BE2C (cell line): ENCODE results near the gene ANKHD1.
A peak's percentile ranks its signal among the peaks of the same experiment; 100 is the strongest.

Experiments used
- DNase-seq: peaks from one replicate; pipeline ENCODE4 v3.0.0-alpha.2; 2020
- H3K27me3 ChIP-seq: fragments of 250-450 bp; sonication (Bioruptor Pico); 2 replicates; pipeline ENCODE4 v1.5.1; 2020; ENCODE audit warnings: mild to moderate bottlenecking
- H3K36me3 ChIP-seq: fragments of 250-450 bp; sonication (Bioruptor Pico); 2 replicates; pipeline ENCODE4 v1.5.1; 2020; ENCODE audit warnings: mild to moderate bottlenecking
- H3K4me1 ChIP-seq: fragments of 250-450 bp; sonication (Bioruptor Pico); 2 replicates; pipeline ENCODE4 v1.5.1; 2020
- H3K4me3 ChIP-seq: 2 replicates; pipeline ENCODE4 v1.5.1; 2011; ENCODE audit warnings: low read depth, low read length
- H3K9me3 ChIP-seq: fragments of 250-450 bp; sonication (Bioruptor Pico); 2 replicates; pipeline ENCODE4 v1.5.1; 2020
- TF ChIP-seq, protein P1 (sequence below): IDR thresholded peaks from 2 replicates; pipeline ENCODE4 v1.5.1; 2012; ENCODE audit warnings: mild to moderate bottlenecking, low read depth, low read length

Gene ANKHD1

GRCh38 chr5:140524003-140524402 is 122.4 kb downstream of the ANKHD1 start:
- no peaks in the 10 kb centered on the region for H3K9me3 ChIP-seq
- no peaks in the 10 kb centered on the region for H3K4me1 ChIP-seq
- no peaks in the 10 kb centered on the region for H3K27me3 ChIP-seq
- H3K4me3 ChIP-seq: no peak overlapping the region
- H3K36me3 ChIP-seq: peaks cover 50% of the 10 kb centered on the region
- DNase-seq: no peak
- TF ChIP-seq, protein P1, sequence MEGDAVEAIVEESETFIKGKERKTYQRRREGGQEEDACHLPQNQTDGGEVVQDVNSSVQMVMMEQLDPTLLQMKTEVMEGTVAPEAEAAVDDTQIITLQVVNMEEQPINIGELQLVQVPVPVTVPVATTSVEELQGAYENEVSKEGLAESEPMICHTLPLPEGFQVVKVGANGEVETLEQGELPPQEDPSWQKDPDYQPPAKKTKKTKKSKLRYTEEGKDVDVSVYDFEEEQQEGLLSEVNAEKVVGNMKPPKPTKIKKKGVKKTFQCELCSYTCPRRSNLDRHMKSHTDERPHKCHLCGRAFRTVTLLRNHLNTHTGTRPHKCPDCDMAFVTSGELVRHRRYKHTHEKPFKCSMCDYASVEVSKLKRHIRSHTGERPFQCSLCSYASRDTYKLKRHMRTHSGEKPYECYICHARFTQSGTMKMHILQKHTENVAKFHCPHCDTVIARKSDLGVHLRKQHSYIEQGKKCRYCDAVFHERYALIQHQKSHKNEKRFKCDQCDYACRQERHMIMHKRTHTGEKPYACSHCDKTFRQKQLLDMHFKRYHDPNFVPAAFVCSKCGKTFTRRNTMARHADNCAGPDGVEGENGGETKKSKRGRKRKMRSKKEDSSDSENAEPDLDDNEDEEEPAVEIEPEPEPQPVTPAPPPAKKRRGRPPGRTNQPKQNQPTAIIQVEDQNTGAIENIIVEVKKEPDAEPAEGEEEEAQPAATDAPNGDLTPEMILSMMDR: no peak

- TF ChIP-seq, protein P1: no peak
- peaks cover 59% of the 10 kb centered on the region for H3K36me3 ChIP-seq
- no peaks in the 10 kb centered on the region for H3K9me3 ChIP-seq
- no peak for DNase-seq
- no peaks in the 10 kb centered on the region for H3K27me3 ChIP-seq
- H3K4me3 ChIP-seq: no peak overlapping the region
- H3K4me1 ChIP-seq: no peaks in the 10 kb centered on the region
These were observed 138.6 kb downstream of the ANKHD1 start for GRCh38 chr5:140540227-140540626.

- no peak for DNase-seq
- Histone ChIP-seq H3K27me3 (no peaks in the 10 kb centered on the region), H3K4me3 (no peak overlapping the region), H3K36me3 (peaks cover 51% of the 10 kb centered on the region), H3K4me1 (peaks cover 6% of the 10 kb centered on the region), H3K9me3 (no peaks in the 10 kb centered on the region)
- TF ChIP-seq, protein P1: no peak
These were observed 141.3 kb downstream of the ANKHD1 start for GRCh38 chr5:140542972-140543371.

DNA sequence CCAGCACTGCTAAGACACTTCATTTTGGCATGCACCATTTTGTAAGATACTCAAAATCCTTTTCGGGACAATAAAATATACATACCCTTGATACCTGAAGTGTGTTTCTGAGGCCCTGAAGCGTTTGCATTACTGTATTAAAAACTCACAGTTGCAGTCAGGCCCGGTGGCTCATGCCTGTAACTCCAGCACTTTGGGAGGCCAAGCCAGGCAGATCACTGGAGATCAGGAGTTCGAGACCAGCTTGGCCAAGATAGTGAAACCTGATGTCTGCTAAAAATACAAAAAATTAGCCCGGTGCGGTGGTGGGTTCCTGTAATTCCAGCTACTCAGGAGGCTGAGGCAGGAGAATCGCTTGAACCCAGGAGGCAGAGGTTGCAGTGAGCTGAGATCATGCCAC is 143.4 kb downstream of the ANKHD1 start:
- H3K36me3 ChIP-seq: peaks cover 42% of the 10 kb centered on the region
- H3K27me3 ChIP-seq: no peaks in the 10 kb centered on the region
- peaks cover 16% of the 10 kb centered on the region for H3K4me1 ChIP-seq
- DNase-seq: no peak
- no peak overlapping the region for H3K4me3 ChIP-seq
- TF ChIP-seq, protein P1: no peak
- no peaks in the 10 kb centered on the region for H3K9me3 ChIP-seq

DNA sequence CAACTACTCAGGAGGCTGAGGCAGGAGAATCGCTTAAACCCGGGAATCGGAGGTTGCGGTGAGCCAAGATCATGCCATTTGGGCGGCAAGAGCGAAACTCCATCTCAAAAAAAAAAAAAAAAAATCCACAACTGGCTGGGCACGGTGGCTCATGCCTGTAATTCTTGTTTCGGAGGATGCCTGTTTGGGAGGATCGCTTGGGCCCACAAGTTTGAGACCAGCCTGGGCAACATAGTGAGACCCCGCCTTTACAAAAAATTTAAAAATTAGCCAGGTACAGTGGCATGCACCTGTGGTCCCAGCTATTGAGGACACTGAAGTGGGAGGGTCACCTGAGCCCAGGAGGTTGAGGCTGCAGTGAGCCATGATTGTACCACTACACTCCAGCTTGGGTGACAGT is 144.0 kb downstream of the ANKHD1 start:
- DNase-seq: no peak
- no peak overlapping the region for H3K4me3 ChIP-seq
- no peaks in the 10 kb centered on the region for H3K27me3 ChIP-seq
- H3K36me3 ChIP-seq: peaks cover 43% of the 10 kb centered on the region
- H3K4me1 ChIP-seq: peaks cover 16% of the 10 kb centered on the region
- TF ChIP-seq, protein P1: no peak
- H3K9me3 ChIP-seq: no peaks in the 10 kb centered on the region

DNA sequence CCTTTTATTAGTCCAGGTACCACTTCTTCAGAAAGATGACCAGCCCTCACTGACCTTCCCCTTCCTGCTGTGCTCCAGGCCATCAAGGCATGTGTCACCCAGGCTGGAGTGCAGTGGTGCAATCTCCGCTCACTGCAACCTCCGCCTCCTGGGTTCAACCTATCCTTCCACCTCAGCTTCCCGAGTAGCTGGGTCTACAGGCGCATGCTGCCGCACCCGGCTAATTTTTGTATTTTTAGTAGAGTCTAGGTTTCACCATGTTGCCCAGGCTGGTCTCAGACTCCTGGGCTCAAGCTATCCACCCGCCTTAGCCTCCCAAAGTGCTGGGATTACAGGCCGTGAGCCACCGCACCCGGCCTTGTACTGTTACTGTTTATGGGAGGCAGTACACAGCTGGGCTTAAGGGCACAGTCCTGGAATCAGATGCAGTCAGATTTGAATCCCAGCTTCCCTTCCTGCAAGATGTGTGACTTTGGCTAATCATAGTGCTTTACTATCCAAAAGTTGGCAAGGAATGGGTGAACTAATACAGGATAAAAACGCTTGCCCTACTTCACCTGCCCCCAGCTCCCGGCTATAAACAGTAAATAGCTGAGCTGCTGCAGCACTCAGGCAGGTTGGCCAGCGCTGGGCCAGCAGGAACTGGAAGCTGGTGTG is 145.3 kb downstream of the ANKHD1 start:
- Histone ChIP-seq H3K36me3 (peaks cover 43% of the 10 kb centered on the region), H3K27me3 (no peaks in the 10 kb centered on the region), H3K4me1 (peaks cover 16% of the 10 kb centered on the region), H3K9me3 (no peaks in the 10 kb centered on the region), H3K4me3 (peak overlapping the region; percentile 57)
- TF ChIP-seq, protein P1: no peak
- DNase-seq: no peak
